Anterior cingulate cortex (tissue), 58 donors: ENCODE results near the gene SYNPO2.

Experiments
- DNase-seq, 58 donors: peaks; one replicate each; lab custom pipeline; 2025; lab: John Stamatoyannopoulos, UW

The SYNPO2 gene

GRCh38 chr4:119097282-119097900, 208.7 kb downstream of the SYNPO2 start:
- DNase-seq, result no peak

GRCh38 chr4:119098306-119098705, 209.7 kb downstream of the SYNPO2 start:
- no peak for DNase-seq

GRCh38 chr4:119099227-119099810, 210.7 kb downstream of the SYNPO2 start:
- DNase-seq, result no peak

- DNase-seq, result no peak
These were observed 212.0 kb downstream of the SYNPO2 start for GRCh38 chr4:119100655-119101054.

GRCh38 chr4:119103263-119103662, 214.6 kb downstream of the SYNPO2 start:
- no peak for DNase-seq

GRCh38 chr4:119104644-119105273, 216.1 kb downstream of the SYNPO2 start:
- no peak for DNase-seq

GRCh38 chr4:119105605-119106004, 217.0 kb downstream of the SYNPO2 start:
- no peak for DNase-seq

GRCh38 chr4:119106036-119107000, 217.7 kb downstream of the SYNPO2 start:
- DNase-seq, result no peak

- DNase-seq, result no peak
These were observed 221.5 kb downstream of the SYNPO2 start for GRCh38 chr4:119110121-119110520.
